ENCODE measurements around the gene FKBP1C.

- TF ChIP-seq POLR2A (IDR thresholded peaks at IDR 0.05) (no peak), CTCF (IDR thresholded peaks at IDR 0.05) (no peak)
Observed at GRCh38 chr6:63245420-63245819, 34.2 kb downstream of the FKBP1C start.
